H1 (cell line): ENCODE data around the gene MOB3B. TPM values are rescaled to one million over a fixed set of nuclear protein-coding genes. Genes with fewer than 3 reads are reported as not detected.

ENCODE experiments used
- CTCF ChIA-PET: fragments of 300-600 bp; sonication (Branson Sonifier 250); formaldehyde crosslinking; loops from one replicate; lab custom pipeline; 2021; ENCODE audit not compliant: partially characterized antibody; lab: Charles Lee
- POLR2A ChIA-PET: fragments of 300-600 bp; sonication (Branson Sonifier 250); formaldehyde crosslinking; loops from one replicate; lab custom pipeline; 2021; ENCODE audit warnings: inconsistent platforms; ENCODE audit not compliant: partially characterized antibody; lab: Charles Lee
- DNase-seq, 2 experiments: peaks; one replicate each; pipeline versions ENCODE4 v3.0.0 to v3.0.0-alpha.2; 2010 to 2022; ENCODE audit warnings: low spot score in 2 of 2, low read depth in 1 of 2, mixed read lengths in 1 of 2
- FAIRE-seq: peaks from 2 replicates; lab custom pipeline; 2011; peaks lifted over from hg19 to GRCh38; lab: Jason Lieb, UNC
- H2AFZ ChIP-seq: 2 replicates; pipeline ENCODE4 v1.8.1; 2012; ENCODE audit warnings: low read length, inconsistent platforms
- H2AK5ac ChIP-seq: 2 replicates; pipeline ENCODE4 v1.6.1; 2013; ENCODE audit warnings: low read depth, low read length
- H2BK120ac ChIP-seq: replicated peaks from 2 replicates; pipeline ENCODE3; 2013; ENCODE audit warnings: low read depth, low read length, inconsistent platforms
- H2BK12ac ChIP-seq: 2 replicates; pipeline ENCODE4 v1.6.1; 2013; ENCODE audit warnings: low read depth, low read length
- H2BK15ac ChIP-seq: 2 replicates; pipeline ENCODE4 v1.6.1; 2013; ENCODE audit warnings: low read length
- H2BK20ac ChIP-seq: 2 replicates; pipeline ENCODE4 v1.6.1; 2013; ENCODE audit warnings: low read length
- H2BK5ac ChIP-seq: 2 replicates; pipeline ENCODE4 v1.6.1; 2013; ENCODE audit warnings: low read depth, low read length
- H3K14ac ChIP-seq: 2 replicates; pipeline ENCODE4 v1.6.1; 2013; ENCODE audit warnings: inconsistent platforms; ENCODE audit not compliant: insufficient read length
- H3K18ac ChIP-seq: 2 replicates; pipeline ENCODE4 v1.6.1; 2013; ENCODE audit warnings: low read length; ENCODE audit errors: extremely low read depth
- H3K23ac ChIP-seq: 2 replicates; pipeline ENCODE4 v1.6.1; 2013; ENCODE audit warnings: inconsistent platforms; ENCODE audit not compliant: insufficient read length
- H3K23me2 ChIP-seq: 2 replicates; pipeline ENCODE4 v1.6.1; 2013; ENCODE audit warnings: low read depth, low read length
- H3K27ac ChIP-seq: 2 replicates; pipeline ENCODE4 v1.6.1; 2011; ENCODE audit warnings: low read depth, low read length, inconsistent platforms
- H3K27me3 ChIP-seq, 4 experiments: replicated peaks in 1 of 4; 1 replicate in 1 of 4; 2 replicates in 3 of 4; pipeline versions ENCODE4 v1.6.1 to v1.8.1; 2011 to 2013; ENCODE audit warnings: low read length in 3 of 4, mild to moderate bottlenecking in 3 of 4, inconsistent platforms in 2 of 4, mixed read lengths in 2 of 4, moderate library complexity in 1 of 4; ENCODE audit not compliant: control insufficient read depth in 3 of 4, insufficient read depth in 3 of 4; ENCODE audit errors: extremely low read depth in 1 of 4
- H3K36me3 ChIP-seq, 4 experiments: 2 replicates each; pipeline versions ENCODE4 v1.6.1 to v1.8.1; 2011 to 2013; ENCODE audit warnings: mild to moderate bottlenecking in 4 of 4, low read length in 3 of 4, moderate library complexity in 2 of 4, control low read depth in 1 of 4, inconsistent platforms in 1 of 4; ENCODE audit not compliant: insufficient read depth in 4 of 4, control insufficient read depth in 2 of 4
- H3K4ac ChIP-seq: replicated peaks from 2 replicates; pipeline ENCODE3; 2013; ENCODE audit warnings: low read length, low read depth, mixed read lengths, inconsistent platforms; ENCODE audit not compliant: insufficient read length
- H3K4me1 ChIP-seq, 4 experiments: replicated peaks in 1 of 4; 1 replicate in 1 of 4; 2 replicates in 3 of 4; pipeline versions ENCODE4 v1.6.1 to v1.8.1; 2011 to 2013; ENCODE audit warnings: low read length in 3 of 4, inconsistent platforms in 2 of 4, mixed read lengths in 1 of 4; ENCODE audit not compliant: insufficient read depth in 4 of 4, control insufficient read depth in 3 of 4
- H3K4me2 ChIP-seq, 2 experiments: 2 replicates each; pipeline versions ENCODE4 v1.6.1 to v1.8.1; 2011 to 2013; ENCODE audit warnings: low read depth in 2 of 2, low read length in 2 of 2, control low read depth in 1 of 2, inconsistent platforms in 1 of 2, mild to moderate bottlenecking in 1 of 2; ENCODE audit not compliant: insufficient read depth in 1 of 2
- H3K4me3 ChIP-seq, 4 experiments: fragments of 200-600, 300-600 bp in 1 of 4; sonication (generic), shearing (Covaris generic), sonication (Bioruptor Twin) in 1 of 4; 2 replicates each; pipeline versions ENCODE4 v1.5.1 to v1.8.1; 2011 to 2016; ENCODE audit warnings: low read length in 4 of 4, low read depth in 3 of 4, control low read depth in 2 of 4, inconsistent platforms in 2 of 4, mild to moderate bottlenecking in 2 of 4, mixed read lengths in 1 of 4, moderate library complexity in 1 of 4; ENCODE audit not compliant: insufficient read depth in 2 of 4; ENCODE audit errors: extremely low read depth in 1 of 4
- H3K56ac ChIP-seq: replicated peaks from 2 replicates; pipeline ENCODE3; 2013; ENCODE audit warnings: low read depth, mild to moderate bottlenecking, mixed read lengths, low read length, inconsistent platforms; ENCODE audit not compliant: insufficient read length
- H3K79me1 ChIP-seq: 2 replicates; pipeline ENCODE4 v1.6.1; 2013; ENCODE audit warnings: low read depth, low read length, control low read depth
- H3K79me2 ChIP-seq, 2 experiments: 2 replicates each; pipeline versions ENCODE4 v1.6.1 to v1.8.1; 2012 to 2013; ENCODE audit warnings: low read length in 2 of 2, mild to moderate bottlenecking in 2 of 2, inconsistent platforms in 1 of 2; ENCODE audit not compliant: insufficient read depth in 2 of 2, control insufficient read depth in 1 of 2
- H3K9ac ChIP-seq, 4 experiments: replicated peaks in 1 of 4; 1 replicate in 1 of 4; 2 replicates in 3 of 4; pipeline versions ENCODE4 v1.6.1 to v1.8.1; 2011 to 2013; ENCODE audit warnings: low read depth in 3 of 4, low read length in 3 of 4, control low read depth in 2 of 4, mild to moderate bottlenecking in 2 of 4, moderate library complexity in 2 of 4, inconsistent platforms in 1 of 4; ENCODE audit errors: extremely low read depth in 1 of 4
- H3K9me3 ChIP-seq, 2 experiments: 2 replicates each; pipeline versions ENCODE4 v1.6.1 to v1.8.1; 2012 to 2013; ENCODE audit warnings: mild to moderate bottlenecking in 2 of 2, moderate library complexity in 2 of 2, control low read depth in 1 of 2, inconsistent platforms in 1 of 2, low read depth in 1 of 2, low read length in 1 of 2, mixed read lengths in 1 of 2; ENCODE audit not compliant: insufficient read depth in 2 of 2
- H4K20me1 ChIP-seq, 2 experiments: replicated peaks in 1 of 2; 2 replicates each; pipeline versions ENCODE3 to v1.8.1; 2011 to 2013; ENCODE audit warnings: inconsistent platforms in 2 of 2, low read length in 2 of 2, mild to moderate bottlenecking in 1 of 2; ENCODE audit not compliant: insufficient read depth in 2 of 2, control insufficient read depth in 1 of 2
- H4K5ac ChIP-seq: 2 replicates; pipeline ENCODE4 v1.6.1; 2013; ENCODE audit warnings: low read length, low read depth, mixed read lengths, inconsistent platforms; ENCODE audit not compliant: insufficient read length
- H4K8ac ChIP-seq: 2 replicates; pipeline ENCODE4 v1.8.0; 2013; ENCODE audit warnings: mild to moderate bottlenecking, moderate library complexity, low read length, inconsistent platforms; ENCODE audit not compliant: insufficient read depth; ENCODE audit errors: extremely low read depth
- H4K91ac ChIP-seq: replicated peaks from 2 replicates; pipeline ENCODE3; 2013; ENCODE audit warnings: low read length, mixed read lengths, inconsistent platforms; ENCODE audit not compliant: insufficient read length
- CBX8 ChIP-seq: fragments of 300-800, 300-1000 bp; sonication (generic); IDR thresholded peaks from 2 replicates; pipeline ENCODE4 v1.7.1; 2016; ENCODE audit warnings: low read depth, low read length, borderline replicate concordance
- CREB1 ChIP-seq: IDR thresholded peaks from 2 replicates; pipeline ENCODE4 v1.6.1; 2012; ENCODE audit warnings: inconsistent platforms
- POLR2AphosphoS5 ChIP-seq: IDR thresholded peaks from 2 replicates; pipeline ENCODE4 v1.6.1; 2011; ENCODE audit warnings: low read depth, low read length
- SIN3A ChIP-seq, 2 experiments: IDR thresholded peaks in 1 of 2; conservative IDR thresholded peaks in 1 of 2; 2 replicates each; pipeline ENCODE4 v1.6.1; 2011 to 2012; ENCODE audit warnings: low read length in 2 of 2, improper control_type of control experiment in 1 of 2, low read depth in 1 of 2, mild to moderate bottlenecking in 1 of 2
- TAF1 ChIP-seq: IDR thresholded peaks from 2 replicates; pipeline ENCODE4 v1.6.1; 2011; ENCODE audit warnings: mild to moderate bottlenecking, low read depth, low read length
- TAF7 ChIP-seq: optimal IDR thresholded peaks from 2 replicates; pipeline ENCODE3; 2011; ENCODE audit warnings: low read depth, mild to moderate bottlenecking, inconsistent platforms, low read length, moderate library complexity, borderline replicate concordance
- YY1 ChIP-seq: IDR thresholded peaks from 2 replicates; pipeline ENCODE4 v1.6.1; 2011; ENCODE audit warnings: low read depth, mild to moderate bottlenecking, low read length
- WGBS, 2 experiments: shearing (Covaris generic) in 1 of 2; methylation state at CpG; one replicate each; pipeline versions ENCODE4 v1.1.6 to v1.1.7; 2013 to 2015; ENCODE audit warnings: low lambda C conversion rate in 2 of 2, mixed read lengths in 2 of 2, inconsistent platforms in 1 of 2, low coverage in 1 of 2, missing lambda C conversion rate in 1 of 2; ENCODE audit not compliant: insufficient replicate concordance in 2 of 2, insufficient coverage in 1 of 2, insufficient read length in 1 of 2; ENCODE audit errors: extremely low coverage in 1 of 2, missing lambda C conversion rate in 1 of 2; 5-methylcytosine and 5-hydroxymethylcytosine counted together
- long read RNA-seq, 2 experiments: library from RNA in 1 of 2; library from capped mRNA in 1 of 2; stranded (forward); transcript quantifications; one replicate each; pipeline ENCODE4 v2.0.0, GENCODE V29; 2021; ENCODE audit warnings: inconsistent platforms in 1 of 2
- polyA minus RNA-seq, 3 experiments: library from RNA; depleted of rRNA, polyadenylated mRNA; stranded (reverse); fragments of >200 nt; gene quantifications; 1 replicate in 2 of 3; 2 replicates in 1 of 3; pipeline ENCODE4 v1.2.3, GENCODE V29; 2011
- polyA plus RNA-seq, 7 experiments: library from polyadenylated mRNA; depleted of rRNA in 3 of 7; stranded (reverse) in 5 of 7; unstranded in 2 of 7; fragments of >200 nt in 5 of 7; fragments of 200-250 nt in 2 of 7; gene quantifications; 1 replicate in 5 of 7; 2 replicates in 1 of 7; 4 replicates in 1 of 7; pipeline versions ENCODE4 v1.2.1 to v1.2.3, GENCODE V29; 2011 to 2013; ENCODE audit warnings: missing spikeins in 2 of 7, mixed read lengths in 2 of 7
- total RNA-seq: library from RNA; stranded (reverse); fragmentation: NEBNext Ultra II Directional; extraction: Animal tissue kit (Norgen Biotek cat#: 25700); gene quantifications from 2 replicates; pipeline ENCODE4 v1.2.1, GENCODE V29; 2021

The MOB3B gene
- total RNA-seq (14.9 and 16.1 TPM in 2 replicates), polyA plus RNA-seq (2011; rRNA removed) (6.9 and 12.7 TPM in 2 replicates), polyA minus RNA-seq (2011; rRNA and poly(A)+ RNA removed) (29.0 and 38.6 TPM in 2 replicates)
- 8.9 TPM for polyA plus RNA-seq (2011; cell fraction: cytosol; rRNA removed)
- 5.2 TPM for polyA plus RNA-seq (2011; cell fraction: nucleus; rRNA removed)
- 9.6 to 12.9 TPM (median 10.4 TPM) in 4 replicates for polyA plus RNA-seq (2012, experiment 1 of 2)
- 5.1 TPM for polyA plus RNA-seq (2012, experiment 2 of 2)
- 13.6 TPM for polyA plus RNA-seq (2013, experiment 1 of 2)
- 14.4 TPM for polyA plus RNA-seq (2013, experiment 2 of 2)
- polyA minus RNA-seq (2011; cell fraction: cytosol; rRNA and poly(A)+ RNA removed), result 10.9 TPM
- polyA minus RNA-seq (2011; cell fraction: nucleus; rRNA and poly(A)+ RNA removed), result 20.8 TPM
- long read RNA-seq, experiment 1, full-length matches to known transcripts, result 12 of 24 reads
- long read RNA-seq, experiment 1, partial matches to known transcripts, result 4 of 24 reads
- long read RNA-seq, experiment 1, other reads (novel, unspliced or antisense), result 8 of 24 reads
- long read RNA-seq, experiment 2, partial matches to known transcripts, result 1 of 12 reads
- long read RNA-seq, experiment 2, other reads (novel, unspliced or antisense), result 11 of 12 reads

GRCh38 chr9:27529316-27530278 is at the start of gene MOB3B:
Gene MOB3B, minus strand, starts transcription at chr9:27529814. Its CDS starts 74,264 bp downstream, at chr9:27455550.
- no peak within 1 kb of the TSS for H3K4ac ChIP-seq
- H3K23me2 ChIP-seq, result peaks cover 14% of the 10 kb centered on the region; the same call in 1 of the 2 replicates
- H2BK12ac ChIP-seq, result peak within 1 kb of the TSS; percentile 75; the same call in 1 of the 2 replicates
- ChIA-PET POLR2A (interaction anchor here (1.1 to 1.3 kb wide), 3 partner anchors 9 to 196 kb away, joined by 3 to 5 read pairs (median 4); no protein-coding TSS in a partner anchor), CTCF (interaction anchor here (0.5 to 3.3 kb wide), 36 partner anchors 9 to 324 kb away, joined by 3 to 36 read pairs (median 4); no protein-coding TSS in a partner anchor)
- no peaks in the 10 kb centered on the region; the same call in 1 of the 2 replicates for H3K79me1 ChIP-seq
- H3K9ac ChIP-seq, result peak within 1 kb of the TSS; percentile 58 to 81 (median 70)
- H3K27ac ChIP-seq, result peak within 1 kb of the TSS; percentile 67; the same call in 1 of the 2 replicates
- H3K56ac ChIP-seq, result no peak within 1 kb of the TSS
- H4K91ac ChIP-seq, result no peak within 1 kb of the TSS
- no peaks in the 10 kb centered on the region for H4K20me1 ChIP-seq
- H3K4me3 ChIP-seq, result peak within 1 kb of the TSS; percentile 79 to 95 (median 86)
- H3K14ac ChIP-seq, result no peak within 1 kb of the TSS
- H2BK5ac ChIP-seq, result peak within 1 kb of the TSS; percentile 63; the same call in 1 of the 2 replicates
- DNase-seq, result peak in 1 of 2 experiments; percentile 97
- peak within 1 kb of the TSS; percentile 12 for H4K5ac ChIP-seq
- H2AK5ac ChIP-seq, result no peak within 1 kb of the TSS
- no peak within 1 kb of the TSS for H2BK120ac ChIP-seq
- H3K4me1 ChIP-seq, result peaks cover 2 to 11% (median 6%) of the 10 kb centered on the region in 4 experiments; a peak in 5 of 7 replicates
- H2BK15ac ChIP-seq, result peak within 1 kb of the TSS; percentile 84; the same call in 1 of the 2 replicates
- no peaks in the 10 kb centered on the region for H3K9me3 ChIP-seq
- no peak for FAIRE-seq
- no peak within 1 kb of the TSS for H2BK20ac ChIP-seq
- H2AFZ ChIP-seq, result peak within 1 kb of the TSS; percentile 62; the same call in 1 of the 2 replicates
- H3K36me3 ChIP-seq, result no peaks in the 10 kb centered on the region
- peak within 1 kb of the TSS; percentile 68 for H4K8ac ChIP-seq
- no peaks in the 10 kb centered on the region for H3K79me2 ChIP-seq
- peak within 1 kb of the TSS; percentile 53 for H3K18ac ChIP-seq
- H3K27me3 ChIP-seq, result peaks cover 0 to 3% (median under 1%) of the 10 kb centered on the region in 4 experiments; a peak in 2 of 7 replicates
- WGBS, 2 experiments, result 3% methylated on average over 74 of the region's 74 CpGs; no CpG with 5 or more reads in 1 of the 2 experiments
- peak within 1 kb of the TSS; percentile 98 for H3K4me2 ChIP-seq
- H3K23ac ChIP-seq, result no peak within 1 kb of the TSS
- TF ChIP-seq CREB1 (no peak; the same call in 1 of the 2 replicates), YY1 (no peak), TAF1 (peak; percentile 59), TAF7 (peak; percentile 53), SIN3A (conservative IDR thresholded peaks at IDR 0.05 in 1 of 2, IDR thresholded peaks at IDR 0.05 in 1 of 2; ENCODE audit: low read depth in 1 of 2, low read length in 2 of 2) (peak in 1 of 2 experiments; percentile 58; a peak in 1 of 4 replicates), CBX8 (no peak), POLR2AphosphoS5 (no peak)
